ENCODE data around the gene MYOZ1.

DNA sequence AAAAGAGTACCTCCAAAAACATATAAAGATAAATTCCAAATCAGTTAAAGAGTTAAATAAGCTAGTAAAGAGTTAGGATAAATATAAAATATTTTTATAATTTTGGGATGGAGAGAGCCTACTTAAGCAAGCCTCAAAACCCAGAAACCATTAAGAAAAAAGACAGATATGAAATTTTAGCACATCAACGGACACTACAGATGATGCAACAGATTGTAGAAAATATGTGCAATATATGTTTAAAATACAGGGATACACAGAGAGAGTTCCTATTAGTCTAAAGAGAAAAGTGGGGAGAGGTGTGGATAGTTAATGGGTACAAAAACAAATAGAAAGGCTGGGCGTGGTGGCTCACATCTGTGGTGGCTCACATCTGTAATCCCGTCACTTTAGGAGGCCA is 26.6 kb downstream of the MYOZ1 start:
- no peak for TF ChIP-seq POLR2AphosphoS5 (IDR thresholded peaks at IDR 0.05; ENCODE audit: low read depth, low read length)
- no peak for TF ChIP-seq SIN3A (IDR thresholded peaks at IDR 0.05; ENCODE audit: borderline replicate concordance, insufficient read depth, low read length)
- TF ChIP-seq TAF1 (IDR thresholded peaks at IDR 0.05; ENCODE audit: borderline replicate concordance, insufficient read depth, low read length), result no peak
- TF ChIP-seq, protein P1, sequence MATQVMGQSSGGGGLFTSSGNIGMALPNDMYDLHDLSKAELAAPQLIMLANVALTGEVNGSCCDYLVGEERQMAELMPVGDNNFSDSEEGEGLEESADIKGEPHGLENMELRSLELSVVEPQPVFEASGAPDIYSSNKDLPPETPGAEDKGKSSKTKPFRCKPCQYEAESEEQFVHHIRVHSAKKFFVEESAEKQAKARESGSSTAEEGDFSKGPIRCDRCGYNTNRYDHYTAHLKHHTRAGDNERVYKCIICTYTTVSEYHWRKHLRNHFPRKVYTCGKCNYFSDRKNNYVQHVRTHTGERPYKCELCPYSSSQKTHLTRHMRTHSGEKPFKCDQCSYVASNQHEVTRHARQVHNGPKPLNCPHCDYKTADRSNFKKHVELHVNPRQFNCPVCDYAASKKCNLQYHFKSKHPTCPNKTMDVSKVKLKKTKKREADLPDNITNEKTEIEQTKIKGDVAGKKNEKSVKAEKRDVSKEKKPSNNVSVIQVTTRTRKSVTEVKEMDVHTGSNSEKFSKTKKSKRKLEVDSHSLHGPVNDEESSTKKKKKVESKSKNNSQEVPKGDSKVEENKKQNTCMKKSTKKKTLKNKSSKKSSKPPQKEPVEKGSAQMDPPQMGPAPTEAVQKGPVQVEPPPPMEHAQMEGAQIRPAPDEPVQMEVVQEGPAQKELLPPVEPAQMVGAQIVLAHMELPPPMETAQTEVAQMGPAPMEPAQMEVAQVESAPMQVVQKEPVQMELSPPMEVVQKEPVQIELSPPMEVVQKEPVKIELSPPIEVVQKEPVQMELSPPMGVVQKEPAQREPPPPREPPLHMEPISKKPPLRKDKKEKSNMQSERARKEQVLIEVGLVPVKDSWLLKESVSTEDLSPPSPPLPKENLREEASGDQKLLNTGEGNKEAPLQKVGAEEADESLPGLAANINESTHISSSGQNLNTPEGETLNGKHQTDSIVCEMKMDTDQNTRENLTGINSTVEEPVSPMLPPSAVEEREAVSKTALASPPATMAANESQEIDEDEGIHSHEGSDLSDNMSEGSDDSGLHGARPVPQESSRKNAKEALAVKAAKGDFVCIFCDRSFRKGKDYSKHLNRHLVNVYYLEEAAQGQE (IDR thresholded peaks at IDR 0.05; ENCODE audit: insufficient read depth in 1 of 2, low read depth in 2 of 2, low read length in 2 of 2), result no peak
